Neural progenitor cell (in vitro differentiated cells): Measurements from ENCODE around the gene ZNF423. TPM values are rescaled to one million over a fixed set of nuclear protein-coding genes. Genes with fewer than 3 reads are reported as not detected.
A peak's percentile ranks its signal among the peaks of the same experiment; 100 is the strongest.

ENCODE experiments used
- DNase-seq: peaks from one replicate; pipeline ENCODE4 v3.0.0-alpha.2; 2016; ENCODE audit warnings: low spot score
- H2AFZ ChIP-seq: fragments of 200-600 bp; sonication (generic); replicated peaks from 2 replicates; pipeline ENCODE4 v1.6.1; 2016; ENCODE audit warnings: antibody characterized with exemption
- H3F3A ChIP-seq: fragments of 200-600 bp; sonication (generic); 2 replicates; pipeline ENCODE4 v1.6.1; 2016; ENCODE audit warnings: antibody characterized with exemption, low read depth
- H3K27ac ChIP-seq: fragments of 200-600 bp; sonication (generic); 2 replicates; pipeline ENCODE4 v1.5.1; 2016; ENCODE audit warnings: mild to moderate bottlenecking
- H3K27me3 ChIP-seq: fragments of 200-600 bp; sonication (generic); 2 replicates; pipeline ENCODE4 v1.6.1; 2016; ENCODE audit warnings: mild to moderate bottlenecking, moderate library complexity
- H3K36me3 ChIP-seq: fragments of 200-600 bp; sonication (generic); 2 replicates; pipeline ENCODE4 v1.5.1; 2016
- H3K4me1 ChIP-seq: fragments of 200-600 bp; sonication (generic); 2 replicates; pipeline ENCODE4 v1.6.1; 2016; ENCODE audit warnings: mixed run types
- H3K4me2 ChIP-seq: fragments of 200-600 bp; sonication (generic); 2 replicates; pipeline ENCODE4 v1.6.1; 2016
- H3K4me3 ChIP-seq: fragments of 200-600 bp; sonication (generic); 2 replicates; pipeline ENCODE4 v1.5.1; 2016
- H3K79me2 ChIP-seq: fragments of 200-600 bp; sonication (generic); 2 replicates; pipeline ENCODE4 v1.6.1; 2016; ENCODE audit warnings: low read depth
- H3K9ac ChIP-seq: fragments of 200-600 bp; sonication (generic); 2 replicates; pipeline ENCODE4 v1.6.1; 2016
- H3K9me3 ChIP-seq: fragments of 200-600 bp; sonication (generic); 2 replicates; pipeline ENCODE4 v1.5.1; 2016; ENCODE audit warnings: low read depth
- H4K20me1 ChIP-seq: fragments of 200-600 bp; sonication (generic); 2 replicates; pipeline ENCODE4 v1.6.1; 2016; ENCODE audit warnings: low read depth
- H3K27ac Mint-ChIP-seq: 3 replicates; pipeline ENCODE4 v1.8.0; 2021; ENCODE audit warnings: mixed read lengths
- H3K27me3 Mint-ChIP-seq: 2 replicates; pipeline ENCODE4 v1.8.0; 2022; ENCODE audit warnings: low read depth, mild to moderate bottlenecking, inconsistent platforms, moderate library complexity, mixed read lengths; ENCODE audit not compliant: insufficient read depth
- H3K36me3 Mint-ChIP-seq: 3 replicates; pipeline ENCODE4 v1.8.0; 2021; ENCODE audit warnings: mixed read lengths
- H3K4me1 Mint-ChIP-seq: 3 replicates; pipeline ENCODE4 v1.8.0; 2021; ENCODE audit warnings: mixed read lengths
- H3K4me3 Mint-ChIP-seq: 3 replicates; pipeline ENCODE4 v1.8.0; 2021; ENCODE audit warnings: mild to moderate bottlenecking, moderate library complexity, mixed read lengths
- H3K9me3 Mint-ChIP-seq: 3 replicates; pipeline ENCODE4 v1.8.0; 2020; ENCODE audit warnings: mixed read lengths
- CTCF ChIP-seq: fragments of 200-600 bp; sonication (generic); IDR thresholded peaks from 2 replicates; pipeline ENCODE4 v1.5.1; 2017; ENCODE audit warnings: antibody characterized with exemption, mild to moderate bottlenecking
- EZH2 ChIP-seq: fragments of 200-600 bp; sonication (generic); IDR thresholded peaks from 2 replicates; pipeline ENCODE4 v1.6.1; 2017; ENCODE audit warnings: antibody characterized with exemption, mild to moderate bottlenecking, moderate library complexity
- EZH2phosphoT487 ChIP-seq: fragments of 200-600 bp; sonication (generic); IDR thresholded peaks from 2 replicates; pipeline ENCODE4 v1.6.1; 2017; ENCODE audit warnings: antibody characterized with exemption
- total RNA-seq: library from RNA; depleted of rRNA; stranded (reverse); fragments of >200 nt; gene quantifications from 2 replicates; pipeline ENCODE4 v1.2.3, GENCODE V29; 2015; ENCODE audit warnings: low replicate concordance

Gene ZNF423
- total RNA-seq, 1 donor from 2014 or later: 21.9 TPM

- Mint-ChIP-seq H3K4me1 (peaks cover 58% of the 10 kb centered on the region), H3K4me3 (no peak overlapping the region), H3K27ac (peak overlapping the region; percentile 87), H3K9me3 (no peaks in the 10 kb centered on the region), H3K27me3 (peaks cover 10% of the 10 kb centered on the region), H3K36me3 (peaks cover 10% of the 10 kb centered on the region)
- H3K9me3 ChIP-seq: no peaks in the 10 kb centered on the region
- no peak overlapping the region for H3K9ac ChIP-seq
- H3K79me2 ChIP-seq: peaks cover 8% of the 10 kb centered on the region
- H3K27ac ChIP-seq: no peak overlapping the region
- TF ChIP-seq CTCF (no peak), EZH2 (no peak), EZH2phosphoT487 (no peak)
- H4K20me1 ChIP-seq: peaks cover 32% of the 10 kb centered on the region
- no peak overlapping the region for H3K4me2 ChIP-seq
- H3K27me3 ChIP-seq: no peaks in the 10 kb centered on the region
- H3F3A ChIP-seq: no peaks in the 10 kb centered on the region
- peaks cover 4% of the 10 kb centered on the region for H3K4me1 ChIP-seq
- H3K36me3 ChIP-seq: no peaks in the 10 kb centered on the region
- no peak overlapping the region for H2AFZ ChIP-seq
- DNase-seq: no peak
- H3K4me3 ChIP-seq: no peak overlapping the region
Measured at GRCh38 chr16:49657736-49658465, 198.0 kb downstream of the ZNF423 start.

- Histone ChIP-seq H2AFZ (no peak overlapping the region), H3K9ac (no peak overlapping the region), H3F3A (no peaks in the 10 kb centered on the region), H3K27me3 (no peaks in the 10 kb centered on the region), H3K27ac (no peak overlapping the region), H3K4me3 (no peak overlapping the region), H3K79me2 (peaks cover 4% of the 10 kb centered on the region), H3K36me3 (no peaks in the 10 kb centered on the region), H4K20me1 (peaks cover 8% of the 10 kb centered on the region), H3K4me2 (no peak overlapping the region), H3K9me3 (no peaks in the 10 kb centered on the region), H3K4me1 (no peaks in the 10 kb centered on the region)
- Mint-ChIP-seq H3K4me1 (peaks cover 47% of the 10 kb centered on the region), H3K9me3 (peaks cover 2% of the 10 kb centered on the region), H3K27ac (no peak overlapping the region), H3K27me3 (peaks cover 7% of the 10 kb centered on the region), H3K4me3 (no peak overlapping the region), H3K36me3 (peaks cover 8% of the 10 kb centered on the region)
- DNase-seq: no peak
- TF ChIP-seq EZH2phosphoT487 (no peak), EZH2 (no peak), CTCF (no peak)
Measured at GRCh38 chr16:49654425-49654824, 201.5 kb downstream of the ZNF423 start.

DNA sequence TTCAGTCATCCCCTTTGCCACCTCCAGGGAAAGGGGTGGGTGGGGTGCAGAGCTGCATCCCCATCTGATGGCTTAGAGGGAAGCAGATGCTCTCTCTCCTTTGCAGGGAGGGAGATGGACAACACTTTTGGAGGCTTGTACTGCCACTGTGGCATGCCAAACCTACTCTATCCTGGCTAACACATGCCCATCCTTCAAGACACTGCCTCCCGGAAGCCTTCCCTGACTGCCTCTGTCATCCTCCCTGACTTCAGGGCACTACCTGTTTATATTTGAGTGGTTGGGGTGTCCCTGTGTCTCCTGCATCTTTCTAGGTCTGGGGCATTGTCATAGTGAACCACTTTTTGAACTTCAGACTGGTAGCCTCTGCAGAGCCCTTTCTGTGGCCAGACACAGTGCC lies 202.3 kb downstream of the ZNF423 start:
- Histone ChIP-seq H3K4me1 (no peaks in the 10 kb centered on the region), H3K4me3 (no peak overlapping the region), H2AFZ (no peak overlapping the region), H3K27ac (no peak overlapping the region), H3K27me3 (no peaks in the 10 kb centered on the region), H3K79me2 (peaks cover 4% of the 10 kb centered on the region), H3K36me3 (no peaks in the 10 kb centered on the region), H4K20me1 (peaks cover 8% of the 10 kb centered on the region), H3K9me3 (no peaks in the 10 kb centered on the region), H3F3A (no peaks in the 10 kb centered on the region), H3K9ac (no peak overlapping the region), H3K4me2 (no peak overlapping the region)
- peak overlapping the region; percentile 43 for H3K4me3 Mint-ChIP-seq
- DNase-seq: no peak
- peaks cover 12% of the 10 kb centered on the region for H3K36me3 Mint-ChIP-seq
- H3K27ac Mint-ChIP-seq: no peak overlapping the region
- peaks cover 8% of the 10 kb centered on the region for H3K9me3 Mint-ChIP-seq
- TF ChIP-seq EZH2phosphoT487: no peak
- TF ChIP-seq EZH2: no peak
- TF ChIP-seq CTCF: no peak
- peaks cover 40% of the 10 kb centered on the region for H3K4me1 Mint-ChIP-seq
- H3K27me3 Mint-ChIP-seq: peaks cover 7% of the 10 kb centered on the region
